ENCODE data around the gene ARID2.

DNA sequence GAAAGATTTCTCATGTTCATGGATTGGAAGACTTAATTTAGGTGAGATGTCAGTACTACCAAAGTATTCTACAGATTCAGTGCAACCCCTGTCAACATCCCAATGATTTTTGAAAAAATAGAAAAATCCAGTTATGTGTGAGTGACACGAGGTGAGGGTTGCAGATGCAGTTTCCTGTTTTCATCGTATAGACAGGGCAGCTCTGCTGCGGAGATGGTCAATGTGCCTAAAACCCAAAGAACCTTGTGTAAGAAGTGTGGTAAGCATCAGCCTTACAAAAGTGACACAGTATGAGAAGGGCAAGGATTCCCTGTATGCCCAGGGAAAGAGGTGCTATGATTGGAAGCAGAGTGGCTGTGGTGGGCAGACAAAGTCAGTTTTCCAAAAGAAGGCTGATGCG lies 166.5 kb downstream of the ARID2 start:
- TF ChIP-seq, protein P1, sequence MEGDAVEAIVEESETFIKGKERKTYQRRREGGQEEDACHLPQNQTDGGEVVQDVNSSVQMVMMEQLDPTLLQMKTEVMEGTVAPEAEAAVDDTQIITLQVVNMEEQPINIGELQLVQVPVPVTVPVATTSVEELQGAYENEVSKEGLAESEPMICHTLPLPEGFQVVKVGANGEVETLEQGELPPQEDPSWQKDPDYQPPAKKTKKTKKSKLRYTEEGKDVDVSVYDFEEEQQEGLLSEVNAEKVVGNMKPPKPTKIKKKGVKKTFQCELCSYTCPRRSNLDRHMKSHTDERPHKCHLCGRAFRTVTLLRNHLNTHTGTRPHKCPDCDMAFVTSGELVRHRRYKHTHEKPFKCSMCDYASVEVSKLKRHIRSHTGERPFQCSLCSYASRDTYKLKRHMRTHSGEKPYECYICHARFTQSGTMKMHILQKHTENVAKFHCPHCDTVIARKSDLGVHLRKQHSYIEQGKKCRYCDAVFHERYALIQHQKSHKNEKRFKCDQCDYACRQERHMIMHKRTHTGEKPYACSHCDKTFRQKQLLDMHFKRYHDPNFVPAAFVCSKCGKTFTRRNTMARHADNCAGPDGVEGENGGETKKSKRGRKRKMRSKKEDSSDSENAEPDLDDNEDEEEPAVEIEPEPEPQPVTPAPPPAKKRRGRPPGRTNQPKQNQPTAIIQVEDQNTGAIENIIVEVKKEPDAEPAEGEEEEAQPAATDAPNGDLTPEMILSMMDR (conservative IDR thresholded peaks at IDR 0.05; ENCODE audit: low read length): no peak
- TF ChIP-seq EZH2phosphoT487 (IDR thresholded peaks at IDR 0.05; ENCODE audit: borderline replicate concordance, low read depth, low read length): no peak

All from OCI-LY7 (cell line).